SU-DHL-6 (cell line): ENCODE data around the gene CATSPER1.

Experiments used
- H2AFZ ChIP-seq: fragments of 200-600 bp; sonication (generic); 2 replicates; pipeline ENCODE4 v1.6.1; 2014; ENCODE audit warnings: low read depth, mild to moderate bottlenecking, moderate library complexity, mixed read lengths, antibody characterized with exemption, low read length; ENCODE audit not compliant: severe bottlenecking
- H3F3A ChIP-seq: fragments of 200-600 bp; shearing (Covaris generic); 2 replicates; pipeline ENCODE4 v1.6.0; 2016; ENCODE audit warnings: antibody characterized with exemption, mild to moderate bottlenecking; ENCODE audit not compliant: insufficient read depth
- H3K27ac ChIP-seq: fragments of 200-600 bp; sonication (generic); 2 replicates; pipeline ENCODE4 v1.5.1; 2016; ENCODE audit warnings: low read depth, mild to moderate bottlenecking, low read length, moderate library complexity, mixed read lengths
- H3K27me3 ChIP-seq: fragments of 200-600 bp; sonication (generic), shearing (Covaris generic); 2 replicates; pipeline ENCODE4 v1.6.0; 2014; ENCODE audit warnings: mild to moderate bottlenecking, low read length
- H3K36me3 ChIP-seq: fragments of 200-600 bp; sonication (generic); 2 replicates; pipeline ENCODE4 v1.6.1; 2014; ENCODE audit warnings: mild to moderate bottlenecking, low read length, mixed read lengths
- H3K4me2 ChIP-seq: fragments of 300-600, 200-600 bp; shearing (Covaris generic), sonication (generic); 2 replicates; pipeline ENCODE4 v1.6.0; 2014; ENCODE audit warnings: low read length, low read depth, mild to moderate bottlenecking; ENCODE audit not compliant: poor library complexity, severe bottlenecking
- H3K4me3 ChIP-seq: fragments of 200-600 bp; sonication (generic); 2 replicates; pipeline ENCODE4 v1.5.1; 2014; ENCODE audit warnings: antibody characterized with exemption, low read length, mild to moderate bottlenecking, mixed read lengths; ENCODE audit not compliant: insufficient read depth, poor library complexity, severe bottlenecking
- H3K79me2 ChIP-seq: fragments of 200-600 bp; sonication (generic); 2 replicates; pipeline ENCODE4 v1.6.1; 2014; ENCODE audit warnings: mild to moderate bottlenecking, low read length, moderate library complexity; ENCODE audit not compliant: insufficient read depth
- H3K9ac ChIP-seq: fragments of 200-600 bp; sonication (generic); 2 replicates; pipeline ENCODE4 v1.7.0; 2014; ENCODE audit warnings: mild to moderate bottlenecking, low read length
- H3K9me2 ChIP-seq: fragments of 200-600 bp; sonication (generic); replicated peaks from 2 replicates; pipeline ENCODE4 v1.6.1; 2014; ENCODE audit warnings: low read length; ENCODE audit not compliant: insufficient read depth
- H3K9me3 ChIP-seq: fragments of 200-600 bp; sonication (generic); 2 replicates; pipeline ENCODE4 v1.6.1; 2014; ENCODE audit warnings: low read length, mixed read lengths; ENCODE audit not compliant: insufficient read depth
- H4K20me1 ChIP-seq: fragments of 200-600 bp; sonication (generic); 2 replicates; pipeline ENCODE4 v1.6.1; 2014; ENCODE audit warnings: low read depth, mild to moderate bottlenecking, antibody characterized with exemption, low read length, moderate library complexity, mixed read lengths
- EZH2phosphoT487 ChIP-seq: fragments of 200-600 bp; sonication (generic), shearing (Covaris generic); conservative IDR thresholded peaks from 2 replicates; pipeline ENCODE4 v1.6.1; 2018; ENCODE audit warnings: mild to moderate bottlenecking, antibody characterized with exemption, low read length, moderate library complexity, mixed read lengths
- TF ChIP-seq, protein P1 (sequence below): fragments of 200-600 bp; sonication (generic); IDR thresholded peaks from one replicate; pipeline ENCODE4 v1.5.1; 2017; ENCODE audit warnings: antibody characterized with exemption, mild to moderate bottlenecking, low read length, moderate library complexity; ENCODE audit not compliant: insufficient read depth, poor library complexity, severe bottlenecking

CATSPER1 gene

DNA sequence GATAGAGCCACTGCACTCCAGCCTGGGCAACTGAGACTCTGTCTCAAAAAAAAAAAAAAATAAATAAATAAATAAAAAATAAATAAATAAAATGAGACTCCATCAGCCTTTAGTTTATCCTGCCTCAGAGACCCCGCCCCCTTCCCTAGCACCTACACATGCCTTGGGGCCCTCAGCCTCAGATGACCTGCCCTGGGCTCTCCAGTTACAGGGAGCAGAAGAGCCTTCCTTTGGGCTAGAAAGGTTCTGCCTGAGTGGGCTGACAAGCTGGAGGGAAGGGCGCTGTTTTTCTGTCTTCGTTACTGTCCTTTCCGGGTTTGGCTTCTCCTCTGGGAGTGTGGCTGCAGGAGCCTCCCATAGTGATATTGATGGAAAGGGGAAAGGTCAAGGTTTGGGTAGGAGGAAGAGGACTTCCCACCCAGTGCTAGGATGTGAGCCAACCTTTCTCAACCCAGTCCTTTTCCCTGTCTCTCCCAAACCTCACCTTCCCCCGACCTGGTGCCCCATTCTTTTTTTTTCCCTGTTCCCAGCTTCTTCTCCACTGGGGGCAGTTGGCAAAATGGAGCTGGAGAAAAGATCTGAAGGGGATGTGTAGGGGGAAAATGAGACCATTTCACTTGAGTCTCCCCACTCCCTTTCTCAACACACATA, 24.4 kb upstream of the CATSPER1 start:
- no peak overlapping the region for H3K27ac ChIP-seq
- no peak for TF ChIP-seq EZH2phosphoT487
- TF ChIP-seq, protein P1, sequence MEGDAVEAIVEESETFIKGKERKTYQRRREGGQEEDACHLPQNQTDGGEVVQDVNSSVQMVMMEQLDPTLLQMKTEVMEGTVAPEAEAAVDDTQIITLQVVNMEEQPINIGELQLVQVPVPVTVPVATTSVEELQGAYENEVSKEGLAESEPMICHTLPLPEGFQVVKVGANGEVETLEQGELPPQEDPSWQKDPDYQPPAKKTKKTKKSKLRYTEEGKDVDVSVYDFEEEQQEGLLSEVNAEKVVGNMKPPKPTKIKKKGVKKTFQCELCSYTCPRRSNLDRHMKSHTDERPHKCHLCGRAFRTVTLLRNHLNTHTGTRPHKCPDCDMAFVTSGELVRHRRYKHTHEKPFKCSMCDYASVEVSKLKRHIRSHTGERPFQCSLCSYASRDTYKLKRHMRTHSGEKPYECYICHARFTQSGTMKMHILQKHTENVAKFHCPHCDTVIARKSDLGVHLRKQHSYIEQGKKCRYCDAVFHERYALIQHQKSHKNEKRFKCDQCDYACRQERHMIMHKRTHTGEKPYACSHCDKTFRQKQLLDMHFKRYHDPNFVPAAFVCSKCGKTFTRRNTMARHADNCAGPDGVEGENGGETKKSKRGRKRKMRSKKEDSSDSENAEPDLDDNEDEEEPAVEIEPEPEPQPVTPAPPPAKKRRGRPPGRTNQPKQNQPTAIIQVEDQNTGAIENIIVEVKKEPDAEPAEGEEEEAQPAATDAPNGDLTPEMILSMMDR, result no peak
- H2AFZ ChIP-seq, result no peak overlapping the region

DNA sequence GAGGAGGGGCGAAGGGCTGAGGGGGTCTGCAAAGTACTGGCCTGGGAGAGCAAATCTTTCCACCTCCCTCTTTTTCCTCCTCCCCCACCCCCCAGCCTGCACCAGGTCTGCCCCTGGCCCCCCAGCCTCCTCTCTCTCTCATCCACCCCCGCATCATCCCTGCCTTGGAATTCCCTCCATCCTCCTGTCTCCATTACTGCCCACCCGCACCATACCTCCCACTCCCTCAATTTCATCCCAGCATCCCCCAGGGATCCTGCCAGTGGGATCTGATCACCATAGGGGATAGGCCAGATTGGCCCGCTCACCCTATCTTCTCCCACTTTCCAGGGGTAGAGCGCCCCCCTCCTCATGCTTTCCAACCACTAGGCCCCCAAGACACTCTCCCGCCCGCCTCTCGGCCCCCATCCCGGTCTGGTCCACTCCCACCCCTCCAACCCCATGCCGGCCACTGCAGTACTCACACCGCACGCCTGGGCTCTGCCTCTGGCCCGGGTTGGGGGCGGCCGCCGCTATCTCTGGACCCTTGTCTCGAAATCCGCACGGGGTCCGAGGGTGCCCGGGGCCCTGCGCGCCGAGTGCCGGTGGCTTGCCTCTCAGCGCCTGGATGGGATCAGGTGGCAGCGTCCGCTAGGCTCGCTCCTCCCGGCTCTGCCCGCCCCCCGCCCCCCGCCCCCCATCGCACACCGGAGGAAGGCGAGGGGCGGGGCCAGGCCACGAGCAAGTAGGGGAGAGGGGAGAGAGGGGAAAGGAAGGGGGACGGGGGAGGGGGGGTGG, 22.5 kb upstream of the CATSPER1 start, which contains the start of gene GAL3ST3:
GAL3ST3 (minus strand) TSS at position 615 of the 777 bp plus-strand sequence. CDS start 3,746 bp downstream, outside the sequence.
- Histone ChIP-seq H3F3A (no peaks in the 10 kb centered on the region), H4K20me1 (no peaks in the 10 kb centered on the region), H3K27me3 (no peaks in the 10 kb centered on the region), H3K9me3 (no peaks in the 10 kb centered on the region), H3K4me3 (no peak within 1 kb of the TSS), H3K79me2 (peaks cover 15% of the 10 kb centered on the region), H3K9ac (no peak within 1 kb of the TSS), H3K4me2 (no peak within 1 kb of the TSS), H3K36me3 (no peaks in the 10 kb centered on the region), H2AFZ (no peak within 1 kb of the TSS), H3K9me2 (no peaks in the 10 kb centered on the region), H3K27ac (no peak within 1 kb of the TSS)
- TF ChIP-seq, protein P1, result no peak
- TF ChIP-seq EZH2phosphoT487, result no peak

More for the DNA sequence above, 24.4 kb upstream of the CATSPER1 start:
- Histone ChIP-seq H3K9me2 (no peaks in the 10 kb centered on the region), H3K9ac (peak overlapping the region; percentile 72), H3K4me2 (peak overlapping the region; percentile 78), H4K20me1 (no peaks in the 10 kb centered on the region), H3K79me2 (peaks cover 28% of the 10 kb centered on the region), H3K27me3 (no peaks in the 10 kb centered on the region), H3K4me3 (no peak overlapping the region), H3F3A (no peaks in the 10 kb centered on the region), H3K36me3 (peaks cover 9% of the 10 kb centered on the region; the same call in 1 of the 2 replicates), H3K9me3 (no peaks in the 10 kb centered on the region)

DNA sequence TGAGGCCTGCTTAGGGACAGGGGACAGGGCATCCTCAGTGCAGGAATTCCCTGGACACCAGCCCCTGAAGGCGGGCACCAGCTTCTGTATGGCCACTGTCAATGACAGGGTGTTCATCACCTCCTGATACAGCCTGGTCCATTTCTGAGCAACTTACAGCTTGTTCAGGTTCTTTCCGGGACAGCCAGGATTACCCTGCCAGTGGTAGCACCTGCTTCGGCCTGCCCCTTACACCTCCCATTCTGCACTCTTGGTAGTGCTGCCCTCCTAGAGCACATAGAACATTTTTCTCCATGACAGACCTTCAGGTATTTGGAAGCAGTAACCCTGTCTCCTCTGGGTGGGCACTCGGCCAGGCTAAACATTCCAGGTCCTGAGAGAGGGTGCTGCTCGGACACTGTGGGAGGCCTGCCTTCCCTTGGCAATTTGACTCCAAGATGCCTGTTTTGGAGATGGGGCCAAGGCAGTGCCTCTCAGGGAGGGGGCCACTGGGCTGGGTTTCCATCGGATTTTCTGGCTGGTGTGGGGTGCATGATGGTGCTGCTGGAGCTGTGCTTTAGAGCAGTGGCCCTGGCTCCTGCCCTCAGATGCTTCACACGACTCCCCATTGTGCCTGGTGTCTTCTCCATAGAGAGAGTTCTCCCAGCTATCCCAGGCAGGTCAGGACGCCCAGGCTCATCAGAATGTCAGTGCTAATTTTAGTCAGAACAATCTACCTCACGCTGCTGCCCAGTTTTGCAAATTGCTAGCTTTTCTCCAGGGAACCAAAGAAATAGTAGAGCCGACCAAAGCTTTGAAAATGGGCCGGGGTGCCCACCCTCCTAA, 21.5 kb upstream of the CATSPER1 start:
- H3K9ac ChIP-seq, result no peak overlapping the region

More for the DNA sequence above, 21.5 kb upstream of the CATSPER1 start:
- TF ChIP-seq EZH2phosphoT487, result no peak
- TF ChIP-seq, protein P1, result no peak
- Histone ChIP-seq H3K9me3 (no peaks in the 10 kb centered on the region), H3K4me3 (no peak overlapping the region), H3K27ac (no peak overlapping the region), H3K27me3 (no peaks in the 10 kb centered on the region), H2AFZ (no peak overlapping the region), H4K20me1 (no peaks in the 10 kb centered on the region), H3F3A (no peaks in the 10 kb centered on the region), H3K36me3 (no peaks in the 10 kb centered on the region), H3K79me2 (peaks cover 6% of the 10 kb centered on the region), H3K4me2 (no peak overlapping the region), H3K9me2 (no peaks in the 10 kb centered on the region)
